Activated effector memory CD4-positive, alpha-beta T cell treated with Interleukin-2 at 50 U/mL for 16 hours (primary cell): ENCODE data around the gene CHN1.

Experiments used
- DNase-seq: peaks from one replicate; pipeline ENCODE4 v3.0.0-alpha.2; 2020

The CHN1 gene

GRCh38 chr2:174784316-174784715 lies 220.9 kb downstream of the CHN1 start:
- no peak for DNase-seq

DNA sequence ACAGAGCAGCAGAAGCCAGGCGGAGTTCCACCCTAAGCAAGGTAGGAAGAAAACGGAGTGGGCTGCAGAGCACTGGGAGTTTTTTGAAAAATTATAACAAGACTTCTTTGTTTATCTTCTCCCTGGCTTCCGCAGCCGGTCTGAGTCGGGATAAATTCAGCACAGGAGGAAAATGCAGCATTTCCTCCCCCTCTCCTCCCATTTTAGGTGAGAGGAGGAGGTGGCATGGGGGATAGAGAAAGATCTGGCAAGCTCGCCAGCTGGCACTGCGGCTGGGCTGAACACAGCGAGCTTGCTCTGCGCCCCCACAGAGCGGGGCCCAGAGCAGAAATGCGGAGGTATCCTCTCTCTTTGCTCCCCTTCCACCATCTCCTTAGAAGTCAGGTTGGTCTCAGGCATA lies 223.2 kb downstream of the CHN1 start:
- no peak for DNase-seq

DNA sequence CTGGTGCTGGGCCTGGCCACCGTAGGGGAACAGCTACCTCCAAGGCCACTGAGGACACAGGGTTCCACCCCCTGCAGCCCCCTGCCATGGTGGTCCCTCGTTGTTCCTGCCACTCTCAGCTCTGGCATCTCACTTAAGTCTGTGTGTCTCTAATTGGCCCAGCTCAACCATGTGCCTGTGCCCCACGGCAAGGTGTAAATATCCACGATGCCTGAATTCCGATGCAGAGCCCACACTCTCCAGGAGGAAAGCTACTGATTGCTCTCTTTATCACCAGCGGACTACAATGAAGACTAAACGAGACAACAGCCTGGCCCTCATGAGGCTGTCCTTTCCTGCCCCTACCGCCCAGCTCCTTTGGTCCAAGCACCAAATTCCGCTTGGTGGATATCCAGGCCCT lies 223.9 kb downstream of the CHN1 start:
- DNase-seq = no peak

- DNase-seq = no peak
These were observed 224.3 kb downstream of the CHN1 start for GRCh38 chr2:174780856-174781255.

GRCh38 chr2:174780191-174780840 lies 224.9 kb downstream of the CHN1 start:
- no peak for DNase-seq

DNA sequence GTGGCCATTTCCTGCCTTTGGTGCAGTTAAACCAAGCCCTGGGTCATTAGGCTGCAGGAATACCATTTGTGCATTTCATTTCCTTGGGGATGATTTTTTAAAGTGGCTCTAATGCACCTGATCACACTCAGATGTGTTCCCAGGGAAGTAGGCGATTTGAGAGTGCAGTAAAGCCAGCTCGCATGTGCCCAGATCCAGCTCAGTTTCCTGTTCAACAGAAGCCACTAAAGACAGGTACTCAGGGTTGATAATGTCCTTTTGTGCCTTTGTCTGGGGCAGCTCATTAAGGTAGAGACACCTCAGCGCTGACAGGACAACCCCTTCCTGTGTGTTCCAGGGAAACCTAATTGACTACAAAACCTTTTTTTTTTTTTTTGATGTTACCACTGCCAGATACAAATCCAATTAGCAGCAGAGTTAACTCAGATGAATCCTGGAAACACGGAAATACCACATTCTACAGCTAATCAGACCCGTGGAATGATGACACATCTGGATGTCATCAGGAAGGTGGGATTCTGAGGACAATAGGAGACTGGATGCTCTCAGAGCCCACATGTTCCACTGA lies 225.7 kb downstream of the CHN1 start:
- no peak for DNase-seq

- DNase-seq = peak; percentile 61
These were observed 226.8 kb downstream of the CHN1 start for GRCh38 chr2:174778085-174778981.

DNA sequence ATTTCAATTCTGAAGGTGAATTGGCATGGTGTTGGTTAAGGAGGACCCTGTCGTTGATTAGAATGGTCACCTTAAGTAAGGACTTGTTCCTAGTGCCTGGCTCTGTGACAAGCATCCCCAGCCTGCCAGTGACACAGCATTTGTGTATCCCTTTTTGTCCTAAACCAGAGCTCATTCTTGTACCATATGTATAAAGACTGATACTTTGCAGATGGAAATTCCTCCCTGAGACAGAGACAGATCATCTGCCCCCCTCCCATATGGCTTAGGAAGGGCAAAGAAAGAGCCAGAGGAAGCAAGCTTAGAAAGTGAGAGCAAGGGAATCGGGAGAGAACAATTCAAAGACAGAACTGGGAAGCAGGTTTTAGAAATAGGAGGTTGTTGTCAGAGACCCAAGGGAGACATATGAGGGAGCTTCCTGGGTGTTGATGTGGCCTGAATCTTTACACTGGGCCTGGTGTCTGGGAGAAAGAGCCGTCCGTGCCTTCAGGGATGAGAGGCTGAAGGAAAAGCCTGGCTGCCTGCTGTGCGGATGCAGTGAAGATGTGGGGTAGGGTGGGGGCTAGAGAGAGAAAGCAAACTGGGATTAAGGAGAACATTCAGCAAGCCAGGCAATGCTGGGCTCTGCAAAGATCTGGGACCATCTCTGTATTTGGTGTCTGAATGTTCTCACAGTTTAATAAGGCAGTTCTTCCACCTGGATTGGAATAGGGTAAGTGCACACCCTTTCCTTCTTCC lies 227.7 kb downstream of the CHN1 start:
- DNase-seq = no peak

DNA sequence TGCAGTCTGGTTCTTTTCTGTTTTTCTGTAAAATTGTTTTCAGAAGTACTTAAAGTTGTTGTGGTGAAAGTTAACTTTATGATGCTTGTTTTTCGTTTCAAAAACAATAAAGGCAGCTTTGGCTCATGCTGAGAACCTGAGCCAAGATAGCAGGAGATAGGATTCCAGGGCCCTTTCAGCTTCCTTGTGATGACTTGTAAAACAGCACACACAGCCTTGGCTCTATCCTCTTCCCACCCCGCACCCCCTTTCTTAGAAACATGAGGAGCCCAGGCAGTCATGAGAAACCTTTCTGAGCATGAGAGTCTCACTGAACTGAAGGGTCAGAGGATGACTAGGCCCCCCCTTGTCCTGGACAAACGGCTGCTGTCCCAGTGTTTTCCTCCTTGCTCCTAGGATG lies 228.5 kb downstream of the CHN1 start:
- no peak for DNase-seq

DNA sequence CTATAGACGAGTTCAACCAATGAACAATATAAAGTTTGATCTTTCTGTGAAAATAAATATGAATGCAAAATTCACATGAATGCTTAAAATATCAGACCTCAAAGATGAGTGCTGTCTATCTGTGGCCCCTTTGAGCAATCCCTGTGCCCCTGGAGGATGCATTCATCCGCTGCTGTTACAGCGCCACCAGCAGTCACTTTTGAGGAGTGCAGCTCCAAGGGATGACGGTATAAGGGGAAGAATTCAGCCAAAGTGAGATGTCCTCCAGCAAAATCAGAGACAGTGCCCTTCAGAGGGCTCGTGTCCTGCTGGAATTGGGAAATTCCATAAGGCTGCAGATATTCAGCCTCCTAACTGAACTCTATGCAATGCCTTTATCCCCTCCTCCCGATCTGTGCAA lies 229.0 kb downstream of the CHN1 start:
- no peak for DNase-seq

DNA sequence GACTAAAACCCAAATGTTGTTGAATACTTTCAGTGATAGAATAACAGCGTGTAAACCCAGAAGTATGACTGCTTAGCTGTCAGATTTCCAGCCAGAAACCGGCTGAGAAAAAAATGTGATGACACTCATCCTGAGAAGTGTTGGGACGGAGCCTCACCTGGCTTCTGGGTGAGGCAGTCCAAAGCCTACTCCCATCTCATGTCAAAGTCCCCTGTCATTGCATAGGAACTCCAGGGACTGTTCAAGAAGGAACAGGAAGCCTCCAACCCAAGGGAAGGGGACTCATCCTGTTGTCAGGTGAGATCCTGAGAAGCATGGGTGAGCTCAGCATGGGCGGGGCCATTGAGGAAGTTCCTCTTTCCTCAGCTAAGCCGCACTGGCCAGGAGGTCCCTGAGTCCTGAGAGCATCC lies 229.6 kb downstream of the CHN1 start:
- DNase-seq = no peak

GRCh38 chr2:174774886-174775285 lies 230.3 kb downstream of the CHN1 start:
- DNase-seq = no peak

DNA sequence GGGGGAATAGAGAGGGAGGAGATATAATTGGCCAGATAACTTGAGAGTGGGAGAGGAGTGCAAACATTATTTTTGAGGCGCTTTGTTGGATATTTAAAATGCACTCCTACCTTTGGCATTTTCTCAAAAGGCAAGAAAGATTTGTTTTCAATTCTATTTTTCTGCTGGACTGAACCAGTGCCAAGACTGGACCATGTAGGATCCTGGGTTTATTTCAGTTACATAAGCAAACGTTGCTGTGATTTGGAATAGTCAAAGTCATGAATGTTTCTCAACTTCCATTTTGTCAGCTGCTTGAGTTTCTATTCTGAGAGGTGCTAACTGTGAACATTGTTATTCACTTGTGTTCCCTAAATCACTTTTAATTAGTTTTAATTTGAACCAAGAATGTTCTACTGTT lies 232.0 kb downstream of the CHN1 start:
- no peak for DNase-seq

GRCh38 chr2:174772472-174772801 lies 232.7 kb downstream of the CHN1 start:
- DNase-seq = no peak

DNA sequence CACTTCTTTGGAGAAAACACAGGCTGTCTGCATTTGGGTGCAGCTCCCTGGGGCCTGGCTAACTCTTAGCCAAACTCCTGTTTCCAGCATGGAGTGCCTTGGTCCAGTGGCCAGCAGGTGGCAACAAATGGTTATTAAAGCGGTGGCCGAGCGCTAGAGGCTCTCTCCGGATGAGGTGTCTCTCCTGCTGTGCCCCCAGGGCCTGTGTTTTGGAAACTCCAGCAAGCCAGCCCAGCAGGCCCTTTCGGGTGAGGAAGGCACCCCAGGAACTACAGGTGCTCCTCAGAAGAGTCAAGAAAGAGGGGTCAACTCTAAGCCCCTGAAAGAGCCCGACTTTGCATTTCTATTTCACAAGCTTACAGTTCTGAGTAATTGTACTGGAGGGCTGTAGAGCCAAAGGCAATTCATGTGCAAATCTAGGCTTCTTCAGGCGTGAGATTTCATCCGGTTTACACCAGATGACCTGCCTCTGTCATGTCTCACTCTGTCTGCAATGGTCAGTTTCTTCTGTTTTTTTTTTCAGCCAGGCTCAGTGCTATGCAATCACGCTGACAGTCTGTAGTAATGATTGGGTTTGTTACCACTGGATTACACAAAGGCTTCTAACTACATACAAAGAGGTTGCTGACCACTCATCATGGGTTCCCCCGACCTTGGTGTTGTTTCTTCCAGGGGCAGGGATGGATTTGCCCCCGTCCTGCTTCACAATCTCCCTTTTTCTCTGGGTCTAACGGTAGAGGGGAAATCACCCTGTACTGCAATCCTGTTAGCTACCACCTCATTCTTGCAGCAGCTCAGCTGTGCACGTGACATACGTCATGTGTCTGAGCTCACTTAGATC lies 233.3 kb downstream of the CHN1 start:
- DNase-seq = no peak

DNA sequence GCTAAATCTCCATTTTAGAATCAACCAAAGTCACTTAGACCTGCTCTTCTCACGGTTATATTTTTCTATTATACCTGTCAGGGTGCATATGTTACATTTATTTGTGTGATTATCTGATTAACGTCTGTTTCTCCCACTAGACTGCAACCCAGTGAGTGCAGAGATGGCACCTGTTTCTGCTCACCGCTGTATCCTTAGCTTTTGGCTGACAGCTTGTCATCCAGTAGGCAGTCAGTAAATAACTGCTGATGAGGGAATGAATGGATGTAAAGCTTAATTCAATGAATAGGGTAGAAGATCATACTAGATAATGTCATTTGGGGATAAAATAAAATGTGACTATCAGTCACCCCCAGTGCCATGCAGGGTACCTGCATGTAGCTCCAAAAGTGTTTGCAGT lies 234.0 kb downstream of the CHN1 start:
- no peak for DNase-seq

- no peak for DNase-seq
These were observed 236.6 kb downstream of the CHN1 start for GRCh38 chr2:174768557-174768956.

DNA sequence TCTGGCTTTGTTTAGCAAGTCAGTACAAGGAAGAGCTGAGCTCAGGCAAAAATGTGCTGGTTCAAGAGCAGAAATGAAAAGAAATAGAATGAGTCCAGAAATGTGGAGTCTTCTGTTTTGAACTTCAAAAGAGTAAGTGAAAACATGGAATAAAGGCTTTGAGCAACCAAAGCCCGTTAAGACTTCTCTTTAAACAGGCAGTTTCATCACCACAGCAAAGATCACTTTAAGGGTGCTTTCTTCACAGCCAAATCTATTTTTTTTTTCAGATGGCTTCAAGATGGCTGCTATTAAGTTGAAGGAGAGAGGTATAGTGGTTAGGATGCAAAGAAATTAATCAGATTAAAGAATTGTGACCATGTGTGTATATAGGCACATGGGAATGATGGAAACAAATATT lies 238.9 kb downstream of the CHN1 start:
- DNase-seq = no peak

DNA sequence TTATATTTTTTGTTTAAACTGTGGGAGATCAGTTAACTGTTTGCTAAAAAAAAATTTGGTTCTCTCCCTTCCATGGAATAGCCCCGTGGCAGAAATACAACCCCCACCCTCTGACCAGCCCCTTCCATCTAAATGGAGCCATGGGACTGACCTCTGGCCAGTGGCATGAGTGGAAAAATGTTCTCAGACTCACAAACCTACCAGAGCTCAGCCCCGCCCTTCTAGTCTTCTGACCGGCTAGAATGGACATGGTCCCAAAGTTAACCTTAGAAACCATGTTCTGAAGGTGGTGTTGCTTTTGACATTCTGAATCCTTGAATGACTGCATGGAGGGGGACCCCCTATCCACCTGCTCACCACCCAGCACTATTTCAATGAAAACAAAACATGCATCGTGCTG lies 239.6 kb downstream of the CHN1 start:
- DNase-seq = no peak

- DNase-seq = no peak
These were observed 240.6 kb downstream of the CHN1 start, which contains the start of gene CHRNA1 for GRCh38 chr2:174764280-174765255. CHRNA1 (minus strand) TSS chr2:174764472; CDS start chr2:174764394, 78 bp downstream.

DNA sequence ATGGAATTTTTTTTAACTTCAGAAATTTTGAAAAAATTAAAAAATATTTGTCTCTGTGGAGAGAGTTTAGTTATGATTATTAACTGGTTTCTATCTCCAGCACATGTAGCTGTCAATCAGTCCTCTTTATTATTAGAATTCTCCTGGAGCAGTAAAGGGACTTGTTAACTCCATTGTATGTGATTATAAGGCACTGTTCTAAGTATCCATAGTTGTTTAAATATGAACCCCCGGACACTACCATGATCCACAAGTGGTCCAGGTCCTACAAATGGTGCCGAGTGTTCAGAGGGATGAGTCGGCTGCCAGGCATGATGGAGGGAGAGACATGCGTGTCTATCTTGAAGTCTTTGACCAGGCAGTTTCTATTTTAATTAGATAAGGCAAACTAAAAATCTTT lies 241.4 kb downstream of the CHN1 start:
- no peak for DNase-seq
